Activated gamma-delta T cell (primary cell): ENCODE results near the gene PDE4D.

Source experiments
- DNase-seq: peaks from one replicate; lab custom pipeline; 2025; lab: John Stamatoyannopoulos, UW

PDE4D gene

GRCh38 chr5:59655693-59656309 lies 237.7 kb downstream of the PDE4D start:
- DNase-seq: no peak

- no peak for DNase-seq
Observed at GRCh38 chr5:59654691-59655090, 238.8 kb downstream of the PDE4D start.

GRCh38 chr5:59652449-59652848 lies 241.1 kb downstream of the PDE4D start:
- no peak for DNase-seq

- DNase-seq: no peak
Observed at GRCh38 chr5:59648949-59649921, 244.3 kb downstream of the PDE4D start.

GRCh38 chr5:59648038-59648831 lies 245.3 kb downstream of the PDE4D start:
- no peak for DNase-seq

GRCh38 chr5:59645380-59645779 lies 248.1 kb downstream of the PDE4D start:
- DNase-seq: no peak

GRCh38 chr5:59640411-59640810 lies 253.1 kb downstream of the PDE4D start:
- no peak for DNase-seq

- DNase-seq: no peak
Observed at GRCh38 chr5:59637884-59638580, 255.5 kb downstream of the PDE4D start.

GRCh38 chr5:59629561-59629960 lies 264.0 kb downstream of the PDE4D start:
- DNase-seq: no peak

GRCh38 chr5:59628062-59628828 lies 265.3 kb downstream of the PDE4D start:
- no peak for DNase-seq

- no peak for DNase-seq
Observed at GRCh38 chr5:59624898-59625297, 268.6 kb downstream of the PDE4D start.

- no peak for DNase-seq
Observed at GRCh38 chr5:59622848-59623247, 270.7 kb downstream of the PDE4D start.

- DNase-seq: no peak
Observed at GRCh38 chr5:59621477-59621876, 272.0 kb downstream of the PDE4D start.

GRCh38 chr5:59620535-59621212 lies 272.9 kb downstream of the PDE4D start:
- DNase-seq: no peak

- DNase-seq: no peak
Observed at GRCh38 chr5:59618644-59619043, 274.9 kb downstream of the PDE4D start.

GRCh38 chr5:59617186-59617771 lies 276.2 kb downstream of the PDE4D start:
- DNase-seq: no peak

- DNase-seq: no peak
Observed at GRCh38 chr5:59616413-59616812, 277.1 kb downstream of the PDE4D start.

GRCh38 chr5:59615272-59615671 lies 278.3 kb downstream of the PDE4D start:
- DNase-seq: no peak

- DNase-seq: no peak
Observed at GRCh38 chr5:59609501-59610265, 283.8 kb downstream of the PDE4D start.
